ENCODE measurements around the gene EFL1.

Gene EFL1

DNA sequence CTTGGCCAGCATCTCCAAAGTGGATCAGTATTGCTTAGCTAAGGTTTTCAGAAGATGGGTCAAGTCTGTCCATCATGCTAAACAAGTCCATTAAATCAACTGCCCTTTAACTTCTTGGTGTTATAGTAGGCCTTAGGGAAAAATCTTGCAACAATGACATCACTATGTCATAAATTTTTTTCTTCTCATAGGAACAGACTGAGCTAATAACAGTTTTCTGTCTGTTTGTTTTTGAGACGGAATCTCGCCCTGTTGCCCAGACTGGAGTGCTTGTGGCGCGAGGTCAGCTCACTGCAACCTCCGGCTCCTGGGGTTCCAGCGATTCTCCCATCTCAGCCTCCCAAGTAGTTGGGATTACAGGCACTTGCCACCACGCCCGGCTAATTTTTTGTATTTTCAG, 94.2 kb downstream of the EFL1 start:
- H3K4me3 ChIP-seq, result no peak overlapping the region
- no peak for TF ChIP-seq CTCF (IDR thresholded peaks at IDR 0.05)
- H3K27ac ChIP-seq, result no peak overlapping the region
- no peak for DNase-seq (ENCODE audit: low spot score)

DNA sequence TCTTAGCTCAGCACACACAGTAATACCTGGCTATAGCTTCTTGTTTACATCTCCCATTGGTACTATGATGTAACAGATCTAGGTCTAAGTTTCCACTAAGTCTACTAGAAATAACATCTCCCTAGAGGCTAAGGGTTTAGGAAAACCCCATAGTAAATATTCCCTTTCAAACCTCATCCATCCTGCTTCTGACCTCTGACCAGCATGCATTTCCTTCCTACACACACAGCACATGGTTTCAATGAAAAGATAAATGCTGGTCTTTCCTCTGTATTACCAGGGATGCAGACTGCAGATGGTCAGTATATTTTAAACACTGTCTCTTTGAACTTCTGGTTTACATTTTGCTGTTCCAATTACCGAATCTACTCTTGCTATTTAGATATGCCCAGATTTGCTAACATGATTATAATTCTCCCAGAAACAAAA, 96.6 kb downstream of the EFL1 start:
- Histone ChIP-seq H3K4me3 (no peak overlapping the region), H3K27ac (no peak overlapping the region)
- DNase-seq (ENCODE audit: low spot score), result no peak
- TF ChIP-seq CTCF (IDR thresholded peaks at IDR 0.05), result no peak

DNA sequence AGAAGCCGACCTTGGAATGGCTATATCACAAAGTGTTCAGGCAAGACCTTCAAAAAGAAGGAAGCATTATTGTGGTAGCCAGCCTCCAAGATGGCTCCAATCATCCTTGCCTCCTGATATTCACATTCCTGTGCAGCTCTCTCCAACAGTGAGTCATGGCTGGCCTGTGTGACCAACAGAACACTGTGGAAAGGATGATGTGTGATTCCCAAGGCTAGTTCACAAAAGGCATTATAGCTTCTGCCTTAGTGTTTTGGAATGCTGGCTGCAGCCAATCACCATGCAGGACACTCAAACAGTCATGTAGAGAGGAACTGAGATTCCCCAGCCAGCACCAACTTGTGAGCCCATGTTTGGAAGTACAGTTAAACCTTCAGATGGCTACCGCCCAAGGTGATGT, 102.6 kb downstream of the EFL1 start:
- Histone ChIP-seq H3K4me3 (no peak overlapping the region), H3K27ac (no peak overlapping the region)
- no peak for DNase-seq (ENCODE audit: low spot score)
- TF ChIP-seq CTCF (IDR thresholded peaks at IDR 0.05), result no peak

GRCh38 chr15:82158811-82159210, 103.7 kb downstream of the EFL1 start:
- Histone ChIP-seq H3K27ac (no peak overlapping the region), H3K4me3 (no peak overlapping the region)
- DNase-seq (ENCODE audit: low spot score), result no peak
- TF ChIP-seq CTCF (IDR thresholded peaks at IDR 0.05), result no peak

GRCh38 chr15:82150645-82151044, 111.9 kb downstream of the EFL1 start:
- DNase-seq (ENCODE audit: low spot score), result no peak
- no peak overlapping the region for H3K27ac ChIP-seq
- no peak for TF ChIP-seq CTCF (IDR thresholded peaks at IDR 0.05)
- H3K4me3 ChIP-seq, result no peak overlapping the region

DNA sequence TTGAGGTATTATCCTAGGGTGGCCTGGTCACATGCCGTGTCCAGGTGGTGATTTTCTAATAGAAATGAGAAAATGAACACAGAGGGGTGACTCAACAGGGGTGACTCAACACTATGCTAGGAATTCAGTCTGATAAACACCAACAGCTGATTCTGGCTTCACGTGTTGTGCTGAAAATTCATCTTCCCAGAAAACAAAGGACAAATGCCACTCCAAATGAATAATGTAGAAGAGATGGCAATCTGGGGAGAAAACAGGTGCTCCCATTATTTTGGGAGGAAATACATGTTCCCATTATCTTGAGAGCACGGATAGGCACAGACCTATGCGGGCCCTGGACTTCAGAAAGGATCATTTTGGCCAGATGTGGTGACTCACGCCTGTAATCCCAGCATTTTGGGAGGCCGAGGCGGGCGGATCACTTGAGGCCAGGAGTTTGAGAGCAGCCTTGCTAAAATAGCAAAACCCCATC, 115.5 kb downstream of the EFL1 start:
- no peak overlapping the region for H3K4me3 ChIP-seq
- no peak for TF ChIP-seq CTCF (IDR thresholded peaks at IDR 0.05)
- no peak for DNase-seq (ENCODE audit: low spot score)
- H3K27ac ChIP-seq, result peak overlapping the region in 1 of 2 donors; percentile 43

- no peak overlapping the region for H3K4me3 ChIP-seq
- TF ChIP-seq CTCF (IDR thresholded peaks at IDR 0.05), result no peak
- no peak for DNase-seq (ENCODE audit: low spot score)
- peak overlapping the region in 1 of 2 donors; percentile 43 for H3K27ac ChIP-seq
Measured at GRCh38 chr15:82146576-82146975, 116.0 kb downstream of the EFL1 start.
